ENCODE results near the gene GCK. TPM values are rescaled to one million over a fixed set of nuclear protein-coding genes. Genes with fewer than 3 reads are reported as not detected.

Gene GCK
- polyA plus RNA-seq, 1 donor from 2014 or later = 0.68 TPM

GRCh38 chr7:44162179-44162578, 27.1 kb downstream of the GCK start:
- Mint-ChIP-seq H3K27me3 (no peaks in the 10 kb centered on the region), H3K4me3 (no peak overlapping the region), H3K4me1 (peaks cover 0 to 1% (median 0%) of the 10 kb centered on the region in 3 donors)

GRCh38 chr7:44161371-44161770, 27.9 kb downstream of the GCK start:
- Mint-ChIP-seq H3K27me3 (no peaks in the 10 kb centered on the region), H3K36me3 (no peaks in the 10 kb centered on the region), H3K4me3 (no peak overlapping the region), H3K4me1 (peaks cover 0 to 1% (median 0%) of the 10 kb centered on the region in 3 donors), H3K9me3 (peaks cover 0 to 10% (median 0%) of the 10 kb centered on the region in 3 donors), H3K27ac (no peak overlapping the region)

More at GRCh38 chr7:44162179-44162578, 27.1 kb downstream of the GCK start:
- Mint-ChIP-seq H3K27ac (no peak overlapping the region), H3K9me3 (peaks cover 0 to 10% (median 0%) of the 10 kb centered on the region in 3 donors), H3K36me3 (no peaks in the 10 kb centered on the region)

- Mint-ChIP-seq H3K4me1 (no peaks in the 10 kb centered on the region), H3K36me3 (no peaks in the 10 kb centered on the region), H3K27ac (peak overlapping the region in 1 of 3 donors; percentile 53), H3K9me3 (peaks cover 0 to 10% (median 0%) of the 10 kb centered on the region in 3 donors), H3K27me3 (no peaks in the 10 kb centered on the region), H3K4me3 (no peak overlapping the region)
Measured at GRCh38 chr7:44159824-44160630, 29.2 kb downstream of the GCK start.

- Mint-ChIP-seq H3K4me1 (no peaks in the 10 kb centered on the region), H3K27ac (no peak overlapping the region), H3K36me3 (no peaks in the 10 kb centered on the region), H3K4me3 (no peak overlapping the region), H3K27me3 (no peaks in the 10 kb centered on the region), H3K9me3 (peaks cover 0 to 3% (median 0%) of the 10 kb centered on the region in 3 donors)
Measured at GRCh38 chr7:44158873-44159631, 30.2 kb downstream of the GCK start.

- H3K4me3 Mint-ChIP-seq = no peak overlapping the region
- H3K27ac Mint-ChIP-seq = no peak overlapping the region
- no peaks in the 10 kb centered on the region for H3K9me3 Mint-ChIP-seq
- H3K36me3 Mint-ChIP-seq = no peaks in the 10 kb centered on the region
- no peaks in the 10 kb centered on the region for H3K27me3 Mint-ChIP-seq
- no peaks in the 10 kb centered on the region for H3K4me1 Mint-ChIP-seq
Measured at GRCh38 chr7:44158096-44158872, 31.0 kb downstream of the GCK start.

- no peaks in the 10 kb centered on the region for H3K27me3 Mint-ChIP-seq
- H3K4me1 Mint-ChIP-seq = no peaks in the 10 kb centered on the region
- no peak overlapping the region for H3K27ac Mint-ChIP-seq
- no peaks in the 10 kb centered on the region for H3K36me3 Mint-ChIP-seq
- no peaks in the 10 kb centered on the region for H3K9me3 Mint-ChIP-seq
- H3K4me3 Mint-ChIP-seq = no peak overlapping the region
Measured at GRCh38 chr7:44157116-44158080, 31.8 kb downstream of the GCK start.

- H3K4me3 Mint-ChIP-seq = no peak overlapping the region
- H3K9me3 Mint-ChIP-seq = no peaks in the 10 kb centered on the region
- no peaks in the 10 kb centered on the region for H3K4me1 Mint-ChIP-seq
- no peak overlapping the region for H3K27ac Mint-ChIP-seq
- H3K27me3 Mint-ChIP-seq = no peaks in the 10 kb centered on the region
- no peaks in the 10 kb centered on the region for H3K36me3 Mint-ChIP-seq
Measured at GRCh38 chr7:44156453-44157010, 32.7 kb downstream of the GCK start.

- no peaks in the 10 kb centered on the region for H3K4me1 Mint-ChIP-seq
- no peak overlapping the region for H3K27ac Mint-ChIP-seq
- H3K4me3 Mint-ChIP-seq = no peak overlapping the region
- H3K27me3 Mint-ChIP-seq = no peaks in the 10 kb centered on the region
- no peaks in the 10 kb centered on the region for H3K36me3 Mint-ChIP-seq
- H3K9me3 Mint-ChIP-seq = no peaks in the 10 kb centered on the region
Measured at GRCh38 chr7:44155191-44156185, 33.8 kb downstream of the GCK start.

- Mint-ChIP-seq H3K27ac (no peak overlapping the region), H3K27me3 (no peaks in the 10 kb centered on the region), H3K4me1 (no peaks in the 10 kb centered on the region), H3K9me3 (no peaks in the 10 kb centered on the region), H3K4me3 (no peak overlapping the region), H3K36me3 (no peaks in the 10 kb centered on the region)
Measured at GRCh38 chr7:44154703-44155102, 34.5 kb downstream of the GCK start.

GRCh38 chr7:44153948-44154335, 35.3 kb downstream of the GCK start:
- Mint-ChIP-seq H3K36me3 (no peaks in the 10 kb centered on the region), H3K4me3 (no peak overlapping the region), H3K4me1 (no peaks in the 10 kb centered on the region), H3K27me3 (no peaks in the 10 kb centered on the region), H3K27ac (no peak overlapping the region), H3K9me3 (no peaks in the 10 kb centered on the region)

- no peaks in the 10 kb centered on the region for H3K4me1 Mint-ChIP-seq
- H3K27me3 Mint-ChIP-seq = no peaks in the 10 kb centered on the region
- no peaks in the 10 kb centered on the region for H3K9me3 Mint-ChIP-seq
- no peak overlapping the region for H3K4me3 Mint-ChIP-seq
- no peaks in the 10 kb centered on the region for H3K36me3 Mint-ChIP-seq
- no peak overlapping the region for H3K27ac Mint-ChIP-seq
Measured at GRCh38 chr7:44152971-44153947, 36.0 kb downstream of the GCK start.

- Mint-ChIP-seq H3K36me3 (no peaks in the 10 kb centered on the region), H3K9me3 (no peaks in the 10 kb centered on the region), H3K27me3 (no peaks in the 10 kb centered on the region), H3K4me3 (no peak overlapping the region), H3K27ac (no peak overlapping the region), H3K4me1 (no peaks in the 10 kb centered on the region)
Measured at GRCh38 chr7:44151956-44152355, 37.3 kb downstream of the GCK start.
